Measurements from ENCODE around the gene MAP4K3.

MAP4K3 gene

GRCh38 chr2:39221459-39221858, 215.6 kb downstream of the MAP4K3 start:
- Histone ChIP-seq H3K4me1 (ENCODE audit: insufficient read depth, insufficient read length) (no peaks in the 10 kb centered on the region), H3K9me3 (ENCODE audit: insufficient read depth, low read length) (no peaks in the 10 kb centered on the region), H3K36me3 (ENCODE audit: insufficient read depth, insufficient read length, low read length) (no peaks in the 10 kb centered on the region), H3K27me3 (ENCODE audit: insufficient read depth, insufficient read length) (no peaks in the 10 kb centered on the region), H3K4me3 (ENCODE audit: insufficient read length, low read depth) (no peak overlapping the region), H3K9ac (ENCODE audit: insufficient read length, low read depth) (no peak overlapping the region)
- no peak for TF ChIP-seq YY1 (IDR thresholded peaks at IDR 0.05; ENCODE audit: insufficient read depth, insufficient read length)
- TF ChIP-seq ZNF274 (IDR thresholded peaks at IDR 0.05; ENCODE audit: low read depth, low read length) = no peak
- no peak for TF ChIP-seq SUZ12 (IDR thresholded peaks at IDR 0.05; ENCODE audit: extremely low read depth, insufficient read depth, insufficient read length)
- no peak for DNase-seq (ENCODE audit: low read depth, low spot score)

GRCh38 chr2:39220136-39220535, 216.9 kb downstream of the MAP4K3 start:
- no peak for TF ChIP-seq ZNF274 (IDR thresholded peaks at IDR 0.05; ENCODE audit: low read depth, low read length)
- no peak for TF ChIP-seq SUZ12 (IDR thresholded peaks at IDR 0.05; ENCODE audit: extremely low read depth, insufficient read depth, insufficient read length)
- TF ChIP-seq YY1 (IDR thresholded peaks at IDR 0.05; ENCODE audit: insufficient read depth, insufficient read length) = no peak
- no peaks in the 10 kb centered on the region for H3K4me1 ChIP-seq (ENCODE audit: insufficient read depth, insufficient read length)
- H3K4me3 ChIP-seq (ENCODE audit: insufficient read length, low read depth) = no peak overlapping the region
- no peak overlapping the region for H3K9ac ChIP-seq (ENCODE audit: insufficient read length, low read depth)
- no peaks in the 10 kb centered on the region for H3K9me3 ChIP-seq (ENCODE audit: insufficient read depth, low read length)
- no peaks in the 10 kb centered on the region for H3K36me3 ChIP-seq (ENCODE audit: insufficient read depth, insufficient read length, low read length)
- no peak for DNase-seq (ENCODE audit: low read depth, low spot score)
- no peaks in the 10 kb centered on the region for H3K27me3 ChIP-seq (ENCODE audit: insufficient read depth, insufficient read length)

GRCh38 chr2:39218391-39218790, 218.7 kb downstream of the MAP4K3 start:
- no peak overlapping the region for H3K4me3 ChIP-seq (ENCODE audit: insufficient read length, low read depth)
- no peak overlapping the region for H3K9ac ChIP-seq (ENCODE audit: insufficient read length, low read depth)
- no peaks in the 10 kb centered on the region for H3K36me3 ChIP-seq (ENCODE audit: insufficient read depth, insufficient read length, low read length)
- no peak for DNase-seq (ENCODE audit: low read depth, low spot score)
- H3K4me1 ChIP-seq (ENCODE audit: insufficient read depth, insufficient read length) = no peaks in the 10 kb centered on the region
- no peaks in the 10 kb centered on the region for H3K9me3 ChIP-seq (ENCODE audit: insufficient read depth, low read length)
- no peak for TF ChIP-seq ZNF274 (IDR thresholded peaks at IDR 0.05; ENCODE audit: low read depth, low read length)
- no peak for TF ChIP-seq YY1 (IDR thresholded peaks at IDR 0.05; ENCODE audit: insufficient read depth, insufficient read length)
- TF ChIP-seq SUZ12 (IDR thresholded peaks at IDR 0.05; ENCODE audit: extremely low read depth, insufficient read depth, insufficient read length) = no peak
- no peaks in the 10 kb centered on the region for H3K27me3 ChIP-seq (ENCODE audit: insufficient read depth, insufficient read length)

GRCh38 chr2:39217192-39217550, 219.9 kb downstream of the MAP4K3 start:
- no peak for DNase-seq (ENCODE audit: low read depth, low spot score)
- H3K36me3 ChIP-seq (ENCODE audit: insufficient read depth, insufficient read length, low read length) = no peaks in the 10 kb centered on the region
- H3K9ac ChIP-seq (ENCODE audit: insufficient read length, low read depth) = no peak overlapping the region
- no peak for TF ChIP-seq ZNF274 (IDR thresholded peaks at IDR 0.05; ENCODE audit: low read depth, low read length)
- TF ChIP-seq SUZ12 (IDR thresholded peaks at IDR 0.05; ENCODE audit: extremely low read depth, insufficient read depth, insufficient read length) = no peak
- no peak for TF ChIP-seq YY1 (IDR thresholded peaks at IDR 0.05; ENCODE audit: insufficient read depth, insufficient read length)
- no peaks in the 10 kb centered on the region for H3K9me3 ChIP-seq (ENCODE audit: insufficient read depth, low read length)
- H3K4me1 ChIP-seq (ENCODE audit: insufficient read depth, insufficient read length) = no peaks in the 10 kb centered on the region
- no peaks in the 10 kb centered on the region for H3K27me3 ChIP-seq (ENCODE audit: insufficient read depth, insufficient read length)
- H3K4me3 ChIP-seq (ENCODE audit: insufficient read length, low read depth) = no peak overlapping the region

- no peaks in the 10 kb centered on the region for H3K9me3 ChIP-seq (ENCODE audit: insufficient read depth, low read length)
- no peaks in the 10 kb centered on the region for H3K27me3 ChIP-seq (ENCODE audit: insufficient read depth, insufficient read length)
- no peak overlapping the region for H3K9ac ChIP-seq (ENCODE audit: insufficient read length, low read depth)
- DNase-seq (ENCODE audit: low read depth, low spot score) = no peak
- no peaks in the 10 kb centered on the region for H3K36me3 ChIP-seq (ENCODE audit: insufficient read depth, insufficient read length, low read length)
- TF ChIP-seq SUZ12 (IDR thresholded peaks at IDR 0.05; ENCODE audit: extremely low read depth, insufficient read depth, insufficient read length) (no peak), YY1 (IDR thresholded peaks at IDR 0.05; ENCODE audit: insufficient read depth, insufficient read length) (no peak), ZNF274 (IDR thresholded peaks at IDR 0.05; ENCODE audit: low read depth, low read length) (no peak)
- no peak overlapping the region for H3K4me3 ChIP-seq (ENCODE audit: insufficient read length, low read depth)
- H3K4me1 ChIP-seq (ENCODE audit: insufficient read depth, insufficient read length) = no peaks in the 10 kb centered on the region
Observed at GRCh38 chr2:39216346-39217191, 220.5 kb downstream of the MAP4K3 start.

- H3K9ac ChIP-seq (ENCODE audit: insufficient read length, low read depth) = no peak overlapping the region
Observed at GRCh38 chr2:39215545-39215944, 221.5 kb downstream of the MAP4K3 start.

GRCh38 chr2:39213015-39213414, 224.1 kb downstream of the MAP4K3 start:
- H3K4me3 ChIP-seq (ENCODE audit: insufficient read length, low read depth) = no peak overlapping the region
- H3K9ac ChIP-seq (ENCODE audit: insufficient read length, low read depth) = no peak overlapping the region
- no peak for TF ChIP-seq YY1 (IDR thresholded peaks at IDR 0.05; ENCODE audit: insufficient read depth, insufficient read length)
- no peaks in the 10 kb centered on the region for H3K36me3 ChIP-seq (ENCODE audit: insufficient read depth, insufficient read length, low read length)
- H3K4me1 ChIP-seq (ENCODE audit: insufficient read depth, insufficient read length) = no peaks in the 10 kb centered on the region
- H3K27me3 ChIP-seq (ENCODE audit: insufficient read depth, insufficient read length) = no peaks in the 10 kb centered on the region
- no peaks in the 10 kb centered on the region for H3K9me3 ChIP-seq (ENCODE audit: insufficient read depth, low read length)
- DNase-seq (ENCODE audit: low read depth, low spot score) = no peak

More at GRCh38 chr2:39215545-39215944, 221.5 kb downstream of the MAP4K3 start:
- no peak for TF ChIP-seq YY1 (IDR thresholded peaks at IDR 0.05; ENCODE audit: insufficient read depth, insufficient read length)
- no peak for TF ChIP-seq SUZ12 (IDR thresholded peaks at IDR 0.05; ENCODE audit: extremely low read depth, insufficient read depth, insufficient read length)
- no peak for TF ChIP-seq ZNF274 (IDR thresholded peaks at IDR 0.05; ENCODE audit: low read depth, low read length)
- H3K36me3 ChIP-seq (ENCODE audit: insufficient read depth, insufficient read length, low read length) = no peaks in the 10 kb centered on the region
- H3K27me3 ChIP-seq (ENCODE audit: insufficient read depth, insufficient read length) = no peaks in the 10 kb centered on the region
- H3K4me3 ChIP-seq (ENCODE audit: insufficient read length, low read depth) = no peak overlapping the region
- H3K9me3 ChIP-seq (ENCODE audit: insufficient read depth, low read length) = no peaks in the 10 kb centered on the region
- no peak for DNase-seq (ENCODE audit: low read depth, low spot score)
- no peaks in the 10 kb centered on the region for H3K4me1 ChIP-seq (ENCODE audit: insufficient read depth, insufficient read length)

Data from NT2/D1 (cell line).